ENCODE data around the gene PARP14.

DNA sequence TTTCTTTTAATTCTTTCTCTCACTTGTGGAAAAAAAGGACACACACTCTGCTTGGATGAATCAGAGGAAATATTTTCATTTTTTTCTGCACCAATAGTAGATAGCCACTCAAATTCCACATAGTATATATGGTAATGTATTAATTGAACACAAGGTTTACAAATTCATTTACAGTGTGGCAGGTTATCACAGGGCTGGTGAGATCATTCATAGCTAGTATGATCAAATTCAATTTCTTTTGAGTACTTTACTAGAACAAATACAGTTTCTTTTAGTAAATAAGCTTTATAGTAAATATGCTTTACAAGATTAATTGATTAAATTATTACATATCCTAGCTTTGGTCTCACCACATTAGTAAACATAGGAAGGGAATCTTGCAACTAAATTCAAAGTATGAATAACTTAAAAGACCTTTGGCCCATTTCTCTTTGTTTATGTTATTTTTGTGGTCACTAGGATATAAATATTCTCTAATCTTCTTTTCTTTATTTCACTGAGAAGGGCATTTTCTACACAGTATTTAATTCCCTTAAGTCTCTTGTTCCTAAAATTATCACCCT is 40.1 kb upstream of the PARP14 start:
- TF ChIP-seq RAD21 (conservative IDR thresholded peaks at IDR 0.05) (no peak), TAF1 (IDR thresholded peaks at IDR 0.05; ENCODE audit: low read depth) (no peak), POLR2AphosphoS5 (IDR thresholded peaks at IDR 0.05) (no peak), SMC3 (conservative IDR thresholded peaks at IDR 0.05; ENCODE audit: poor library complexity) (no peak)
- TF ChIP-seq, protein P1, sequence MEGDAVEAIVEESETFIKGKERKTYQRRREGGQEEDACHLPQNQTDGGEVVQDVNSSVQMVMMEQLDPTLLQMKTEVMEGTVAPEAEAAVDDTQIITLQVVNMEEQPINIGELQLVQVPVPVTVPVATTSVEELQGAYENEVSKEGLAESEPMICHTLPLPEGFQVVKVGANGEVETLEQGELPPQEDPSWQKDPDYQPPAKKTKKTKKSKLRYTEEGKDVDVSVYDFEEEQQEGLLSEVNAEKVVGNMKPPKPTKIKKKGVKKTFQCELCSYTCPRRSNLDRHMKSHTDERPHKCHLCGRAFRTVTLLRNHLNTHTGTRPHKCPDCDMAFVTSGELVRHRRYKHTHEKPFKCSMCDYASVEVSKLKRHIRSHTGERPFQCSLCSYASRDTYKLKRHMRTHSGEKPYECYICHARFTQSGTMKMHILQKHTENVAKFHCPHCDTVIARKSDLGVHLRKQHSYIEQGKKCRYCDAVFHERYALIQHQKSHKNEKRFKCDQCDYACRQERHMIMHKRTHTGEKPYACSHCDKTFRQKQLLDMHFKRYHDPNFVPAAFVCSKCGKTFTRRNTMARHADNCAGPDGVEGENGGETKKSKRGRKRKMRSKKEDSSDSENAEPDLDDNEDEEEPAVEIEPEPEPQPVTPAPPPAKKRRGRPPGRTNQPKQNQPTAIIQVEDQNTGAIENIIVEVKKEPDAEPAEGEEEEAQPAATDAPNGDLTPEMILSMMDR (IDR thresholded peaks at IDR 0.05; ENCODE audit: poor library complexity, severe bottlenecking), result no peak
- TF ChIP-seq, protein P2, sequence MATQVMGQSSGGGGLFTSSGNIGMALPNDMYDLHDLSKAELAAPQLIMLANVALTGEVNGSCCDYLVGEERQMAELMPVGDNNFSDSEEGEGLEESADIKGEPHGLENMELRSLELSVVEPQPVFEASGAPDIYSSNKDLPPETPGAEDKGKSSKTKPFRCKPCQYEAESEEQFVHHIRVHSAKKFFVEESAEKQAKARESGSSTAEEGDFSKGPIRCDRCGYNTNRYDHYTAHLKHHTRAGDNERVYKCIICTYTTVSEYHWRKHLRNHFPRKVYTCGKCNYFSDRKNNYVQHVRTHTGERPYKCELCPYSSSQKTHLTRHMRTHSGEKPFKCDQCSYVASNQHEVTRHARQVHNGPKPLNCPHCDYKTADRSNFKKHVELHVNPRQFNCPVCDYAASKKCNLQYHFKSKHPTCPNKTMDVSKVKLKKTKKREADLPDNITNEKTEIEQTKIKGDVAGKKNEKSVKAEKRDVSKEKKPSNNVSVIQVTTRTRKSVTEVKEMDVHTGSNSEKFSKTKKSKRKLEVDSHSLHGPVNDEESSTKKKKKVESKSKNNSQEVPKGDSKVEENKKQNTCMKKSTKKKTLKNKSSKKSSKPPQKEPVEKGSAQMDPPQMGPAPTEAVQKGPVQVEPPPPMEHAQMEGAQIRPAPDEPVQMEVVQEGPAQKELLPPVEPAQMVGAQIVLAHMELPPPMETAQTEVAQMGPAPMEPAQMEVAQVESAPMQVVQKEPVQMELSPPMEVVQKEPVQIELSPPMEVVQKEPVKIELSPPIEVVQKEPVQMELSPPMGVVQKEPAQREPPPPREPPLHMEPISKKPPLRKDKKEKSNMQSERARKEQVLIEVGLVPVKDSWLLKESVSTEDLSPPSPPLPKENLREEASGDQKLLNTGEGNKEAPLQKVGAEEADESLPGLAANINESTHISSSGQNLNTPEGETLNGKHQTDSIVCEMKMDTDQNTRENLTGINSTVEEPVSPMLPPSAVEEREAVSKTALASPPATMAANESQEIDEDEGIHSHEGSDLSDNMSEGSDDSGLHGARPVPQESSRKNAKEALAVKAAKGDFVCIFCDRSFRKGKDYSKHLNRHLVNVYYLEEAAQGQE (IDR thresholded peaks at IDR 0.05; ENCODE audit: borderline replicate concordance), result no peak

All from neural cell (in vitro differentiated cells).